ENCODE results near the gene PNMA3. TPM values are rescaled to one million over a fixed set of nuclear protein-coding genes. Genes with fewer than 3 reads are reported as not detected.

PNMA3 gene
- total and polyA plus RNA-seq, 2 donors from 2014 or later: 1.7 to 4.3 TPM

GRCh38 chrX:153057281-153057680 lies 1.0 kb downstream of the PNMA3 start:
- no peak for TF ChIP-seq CTCF (IDR thresholded peaks at IDR 0.05; ENCODE audit: borderline replicate concordance, extremely low read depth, insufficient read depth)
- Histone ChIP-seq H3K9ac (ENCODE audit: low read length in 3 of 3) (no peak overlapping the region), H3K4me1 (ENCODE audit: control insufficient read depth in 2 of 3, insufficient read depth in 2 of 3, low read depth in 1 of 3, low read length in 3 of 3) (no peaks in the 10 kb centered on the region), H3K4me3 (ENCODE audit: low read length in 3 of 3) (no peak overlapping the region), H3K27ac (ENCODE audit: low read depth in 2 of 2, low read length in 2 of 2) (no peak overlapping the region), H3K27me3 (ENCODE audit: control insufficient read depth, insufficient read depth, low read length) (no peaks in the 10 kb centered on the region), H3K9me3 (ENCODE audit: control insufficient read depth in 2 of 3, insufficient read depth in 1 of 3, low read length in 3 of 3) (peaks cover 0 to 2% (median 0%) of the 10 kb centered on the region in 3 donors), H3K36me3 (ENCODE audit: control insufficient read depth in 2 of 3, insufficient read depth in 3 of 3, low read length in 3 of 3) (no peaks in the 10 kb centered on the region)
- DNase-seq: peak in 1 of 5 donors; percentile 26
- FAIRE-seq: no peak
- intact Hi-C loops (cut with DNase I): no loop called here

GRCh38 chrX:153059191-153060094 lies 3.2 kb downstream of the PNMA3 start:
- peaks cover 0 to 2% (median 0%) of the 10 kb centered on the region in 3 donors for H3K9me3 ChIP-seq (ENCODE audit: control insufficient read depth in 2 of 3, insufficient read depth in 1 of 3, low read length in 3 of 3)
- no peak overlapping the region for H3K27ac ChIP-seq (ENCODE audit: low read depth in 2 of 2, low read length in 2 of 2)
- H3K36me3 ChIP-seq (ENCODE audit: control insufficient read depth in 2 of 3, insufficient read depth in 3 of 3, low read length in 3 of 3): no peaks in the 10 kb centered on the region
- no peaks in the 10 kb centered on the region for H3K27me3 ChIP-seq (ENCODE audit: control insufficient read depth, insufficient read depth, low read length)
- H3K4me1 ChIP-seq (ENCODE audit: control insufficient read depth in 2 of 3, insufficient read depth in 2 of 3, low read depth in 1 of 3, low read length in 3 of 3): no peaks in the 10 kb centered on the region
- no peak overlapping the region for H3K4me3 ChIP-seq (ENCODE audit: low read length in 3 of 3)
- intact Hi-C loops (cut with DNase I): no loop called here
- DNase-seq (no peak), FAIRE-seq (no peak)
- TF ChIP-seq CTCF (IDR thresholded peaks at IDR 0.05; ENCODE audit: borderline replicate concordance, extremely low read depth, insufficient read depth): no peak
- H3K9ac ChIP-seq (ENCODE audit: low read length in 3 of 3): no peak overlapping the region

GRCh38 chrX:153060095-153060445 lies 3.8 kb downstream of the PNMA3 start:
- Histone ChIP-seq H3K27ac (ENCODE audit: low read depth in 2 of 2, low read length in 2 of 2) (no peak overlapping the region), H3K9ac (ENCODE audit: low read length in 3 of 3) (no peak overlapping the region), H3K27me3 (ENCODE audit: control insufficient read depth, insufficient read depth, low read length) (no peaks in the 10 kb centered on the region), H3K36me3 (ENCODE audit: control insufficient read depth in 2 of 3, insufficient read depth in 3 of 3, low read length in 3 of 3) (no peaks in the 10 kb centered on the region), H3K4me3 (ENCODE audit: low read length in 3 of 3) (no peak overlapping the region), H3K4me1 (ENCODE audit: control insufficient read depth in 2 of 3, insufficient read depth in 2 of 3, low read depth in 1 of 3, low read length in 3 of 3) (no peaks in the 10 kb centered on the region), H3K9me3 (ENCODE audit: control insufficient read depth in 2 of 3, insufficient read depth in 1 of 3, low read length in 3 of 3) (peaks cover 0 to 2% (median 0%) of the 10 kb centered on the region in 3 donors)
- FAIRE-seq: no peak
- TF ChIP-seq CTCF (IDR thresholded peaks at IDR 0.05; ENCODE audit: borderline replicate concordance, extremely low read depth, insufficient read depth): no peak
- peak in 1 of 5 donors; percentile 62 for DNase-seq
- intact Hi-C loops (cut with DNase I): no loop called here
